ENCODE results near the gene CCDC27. TPM values are rescaled to one million over a fixed set of nuclear protein-coding genes. Genes with fewer than 3 reads are reported as not detected.

Gene CCDC27
- total and polyA plus RNA-seq, 2 donors (not counting 1 experiment from before 2014, with no cell fraction given), result not detected

DNA sequence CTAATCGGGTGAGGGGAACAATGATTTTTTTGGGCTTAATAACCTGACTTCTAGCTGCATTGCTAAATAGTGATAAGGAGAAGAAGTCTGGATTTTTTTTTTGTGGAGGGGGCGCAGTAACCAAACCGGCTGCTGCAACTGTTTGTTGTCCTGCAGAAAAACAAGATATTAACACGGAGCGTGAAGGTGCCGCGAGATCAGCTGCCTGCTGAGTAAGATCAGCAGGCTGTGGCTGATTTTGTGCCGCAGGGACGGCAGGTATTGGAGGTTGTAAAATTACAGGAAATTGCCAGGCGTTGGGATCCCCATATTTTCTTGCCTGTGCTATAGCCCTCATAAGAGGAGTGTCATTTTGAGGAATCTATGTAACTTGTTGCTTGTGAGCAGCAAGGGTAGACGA, 52.8 kb downstream of the CCDC27 start:
- POLR2A ChIA-PET, result no interaction called here

GRCh38 chr1:3807769-3808168, 55.5 kb downstream of the CCDC27 start:
- no peak overlapping the region for H3K4me2 ChIP-seq (replicated peaks; ENCODE audit: low read depth, low read length, poor library complexity, severe bottlenecking)
- H2AFZ ChIP-seq (ENCODE audit: insufficient read depth, low read depth, low read length, poor library complexity, severe bottlenecking), result no peak overlapping the region
- no peaks in the 10 kb centered on the region for H3K36me3 ChIP-seq (replicated peaks in 1 of 2; ENCODE audit: control extremely low read depth in 1 of 2, control insufficient read depth in 1 of 2, extremely low read depth in 1 of 2, insufficient read depth in 2 of 2, low read length in 1 of 2)
- no peaks in the 10 kb centered on the region for H3K4me1 Mint-ChIP-seq
- H3K27ac ChIP-seq (ENCODE audit: low read length in 2 of 2), result no peak overlapping the region
- H3K9me3 ChIP-seq (ENCODE audit: control extremely low read depth in 1 of 3, control insufficient read depth in 2 of 3, insufficient read depth in 1 of 3, low read length in 2 of 3), result peaks cover 0 to 7% (median 0%) of the 10 kb centered on the region in 3 donors
- peaks cover 0 to 4% (median 2%) of the 10 kb centered on the region in 4 experiments for H3K27me3 ChIP-seq (replicated peaks in 1 of 4; ENCODE audit: control extremely low read depth in 1 of 4, control insufficient read depth in 3 of 4, insufficient read depth in 4 of 4, low read length in 3 of 4)
- no peak for TF ChIP-seq EZH2 (IDR thresholded peaks at IDR 0.05; ENCODE audit: borderline replicate concordance, insufficient read depth, low read depth, low read length, poor library complexity, severe bottlenecking)
- no peak for TF ChIP-seq CTCF (IDR thresholded peaks at IDR 0.05)
- no peaks in the 10 kb centered on the region for H3K9me3 Mint-ChIP-seq (ENCODE audit: insufficient read depth)
- ChIA-PET CTCF (no interaction called here), POLR2A (no interaction called here)
- ATAC-seq (ENCODE audit: low read depth) (no peak), DNase-seq (no peak)
- H3K27me3 Mint-ChIP-seq, result peaks cover 23% of the 10 kb centered on the region
- H3K79me2 ChIP-seq (ENCODE audit: control insufficient read depth, insufficient read depth, low read length), result no peaks in the 10 kb centered on the region
- H3K9ac ChIP-seq (ENCODE audit: low read length), result no peak overlapping the region
- H3K4me1 ChIP-seq (ENCODE audit: control insufficient read depth in 2 of 2, insufficient read depth in 2 of 2, low read length in 2 of 2), result no peaks in the 10 kb centered on the region
- no peak overlapping the region for H3K4me3 ChIP-seq (ENCODE audit: control extremely low read depth in 1 of 5, extremely low read depth in 1 of 5, insufficient read depth in 1 of 5, low read depth in 2 of 5, low read length in 4 of 5)
- WGBS (ENCODE audit: insufficient coverage), result 60% methylated on average over 1 of the region's 5 CpGs
- no peak overlapping the region for H3K27ac Mint-ChIP-seq
- H3K4me3 Mint-ChIP-seq, result no peak overlapping the region
- intact Hi-C loops (cut with micrococcal nuclease), result no loop called here
- H4K20me1 ChIP-seq (ENCODE audit: control insufficient read depth, insufficient read depth, low read length, poor library complexity, severe bottlenecking), result no peaks in the 10 kb centered on the region

More for the DNA sequence above, 52.8 kb downstream of the CCDC27 start:
- no peaks in the 10 kb centered on the region for H3K79me2 ChIP-seq (ENCODE audit: control insufficient read depth, insufficient read depth, low read length)
- H3K4me3 Mint-ChIP-seq, result no peak overlapping the region
- no peak for DNase-seq
- intact Hi-C loops (cut with micrococcal nuclease), result no loop called here
- H3K27me3 ChIP-seq (replicated peaks in 1 of 4; ENCODE audit: control extremely low read depth in 1 of 4, control insufficient read depth in 3 of 4, insufficient read depth in 4 of 4, low read length in 3 of 4), result peaks cover 0 to 10% (median 4%) of the 10 kb centered on the region in 4 experiments
- peaks cover 4% of the 10 kb centered on the region for H3K4me1 Mint-ChIP-seq
- WGBS (ENCODE audit: insufficient coverage), result 82% methylated on average over 11 of the region's 11 CpGs
- H3K9ac ChIP-seq (ENCODE audit: low read length), result no peak overlapping the region
- H3K9me3 ChIP-seq (ENCODE audit: control extremely low read depth in 1 of 3, control insufficient read depth in 2 of 3, insufficient read depth in 1 of 3, low read length in 2 of 3), result peaks cover 0 to 7% (median 0%) of the 10 kb centered on the region in 3 donors
- H2AFZ ChIP-seq (ENCODE audit: insufficient read depth, low read depth, low read length, poor library complexity, severe bottlenecking), result no peak overlapping the region
- H3K9me3 Mint-ChIP-seq (ENCODE audit: insufficient read depth), result no peaks in the 10 kb centered on the region
- no peak overlapping the region for H3K27ac ChIP-seq (ENCODE audit: low read length in 2 of 2)
- no peak overlapping the region for H3K4me3 ChIP-seq (ENCODE audit: control extremely low read depth in 1 of 5, extremely low read depth in 1 of 5, insufficient read depth in 1 of 5, low read depth in 2 of 5, low read length in 4 of 5)
- H3K36me3 ChIP-seq (replicated peaks in 1 of 2; ENCODE audit: control extremely low read depth in 1 of 2, control insufficient read depth in 1 of 2, extremely low read depth in 1 of 2, insufficient read depth in 2 of 2, low read length in 1 of 2), result no peaks in the 10 kb centered on the region
- peaks cover 27% of the 10 kb centered on the region for H3K27me3 Mint-ChIP-seq
- TF ChIP-seq EZH2 (IDR thresholded peaks at IDR 0.05; ENCODE audit: borderline replicate concordance, insufficient read depth, low read depth, low read length, poor library complexity, severe bottlenecking), result no peak
- TF ChIP-seq CTCF (IDR thresholded peaks at IDR 0.05), result no peak
- CTCF ChIA-PET, result interaction anchor here (1.4 to 1.5 kb wide), 2 partner anchors 38 to 81 kb away, joined by 3 to 4 read pairs; no protein-coding TSS in a partner anchor
- H3K4me2 ChIP-seq (replicated peaks; ENCODE audit: low read depth, low read length, poor library complexity, severe bottlenecking), result no peak overlapping the region
- H4K20me1 ChIP-seq (ENCODE audit: control insufficient read depth, insufficient read depth, low read length, poor library complexity, severe bottlenecking), result no peaks in the 10 kb centered on the region
- peaks cover 0 to 3% of the 10 kb centered on the region in 2 donors for H3K4me1 ChIP-seq (ENCODE audit: control insufficient read depth in 2 of 2, insufficient read depth in 2 of 2, low read length in 2 of 2)
- no peak for ATAC-seq (ENCODE audit: low read depth)
- no peak overlapping the region for H3K27ac Mint-ChIP-seq
